Measurements from ENCODE around the gene ERRFI1. TPM values are rescaled to one million over a fixed set of nuclear protein-coding genes. Genes with fewer than 3 reads are reported as not detected.

The ERRFI1 gene
- total and polyA plus RNA-seq, 4 donors = 60.7 to 424 (median 106) TPM

GRCh38 chr1:7993593-7994479 is 32.3 kb downstream of the ERRFI1 start:
- whole genome bisulfite sequencing = 92% methylated on average over 19 of the region's 19 CpGs
- TF ChIP-seq MAX (IDR thresholded peaks at IDR 0.05) (no peak), JUND (IDR thresholded peaks at IDR 0.05) (no peak), RXRA (IDR thresholded peaks at IDR 0.05) (no peak), YY1 (IDR thresholded peaks at IDR 0.05) (no peak)
- H3K36me3 ChIP-seq (ENCODE audit: control insufficient read depth in 4 of 4, insufficient read depth in 3 of 4, low read depth in 1 of 4, low read length in 3 of 4) = peaks cover 0 to 4% (median 0%) of the 10 kb centered on the region in 4 donors
- no peak overlapping the region for H3K4me3 ChIP-seq (ENCODE audit: low read depth in 1 of 3, low read length in 3 of 3)
- no peak for DNase-seq (ENCODE audit: low spot score)
- no peak overlapping the region for H3K9ac ChIP-seq (ENCODE audit: low read depth in 1 of 2, low read length in 2 of 2)
- H3K9me3 ChIP-seq (ENCODE audit: control insufficient read depth in 4 of 4, low read length in 3 of 4) = no peaks in the 10 kb centered on the region
- no peaks in the 10 kb centered on the region for H3K27me3 ChIP-seq (ENCODE audit: control insufficient read depth in 4 of 4, insufficient read depth in 4 of 4, low read length in 3 of 4)
- H3K4me1 ChIP-seq (ENCODE audit: control insufficient read depth in 4 of 4, insufficient read depth in 4 of 4, low read length in 3 of 4) = no peaks in the 10 kb centered on the region
- no peak overlapping the region for H3K27ac ChIP-seq (ENCODE audit: low read depth in 1 of 2, low read length in 2 of 2)

DNA sequence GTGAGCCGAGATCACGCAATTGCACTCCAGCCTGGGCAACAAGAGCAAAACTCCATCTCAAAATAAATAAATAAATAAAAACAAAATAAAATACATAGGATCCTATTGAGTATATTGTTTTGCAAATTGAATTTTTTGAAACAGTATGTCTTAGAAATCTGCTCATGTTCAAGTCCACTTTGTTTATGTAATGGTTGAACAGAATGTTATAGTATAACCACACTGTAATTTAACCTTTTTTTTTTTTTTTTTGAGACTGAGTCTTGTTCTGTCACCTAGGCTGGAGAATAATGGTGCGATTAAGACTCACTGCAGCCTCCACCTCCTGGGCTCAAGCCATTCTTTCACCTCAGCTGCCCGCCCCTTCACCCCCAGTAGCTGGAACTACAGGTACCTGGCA is 33.2 kb downstream of the ERRFI1 start:
- 98% methylated on average over 4 of the region's 4 CpGs for WGBS

More for the DNA sequence above, 33.2 kb downstream of the ERRFI1 start:
- Histone ChIP-seq H3K4me3 (ENCODE audit: low read depth in 1 of 3, low read length in 3 of 3) (no peak overlapping the region), H3K27ac (ENCODE audit: low read depth in 1 of 2, low read length in 2 of 2) (no peak overlapping the region), H3K4me1 (ENCODE audit: control insufficient read depth in 4 of 4, insufficient read depth in 4 of 4, low read length in 3 of 4) (no peaks in the 10 kb centered on the region), H3K27me3 (ENCODE audit: control insufficient read depth in 4 of 4, insufficient read depth in 4 of 4, low read length in 3 of 4) (no peaks in the 10 kb centered on the region), H3K9ac (ENCODE audit: low read depth in 1 of 2, low read length in 2 of 2) (no peak overlapping the region), H3K9me3 (ENCODE audit: control insufficient read depth in 4 of 4, low read length in 3 of 4) (no peaks in the 10 kb centered on the region), H3K36me3 (ENCODE audit: control insufficient read depth in 4 of 4, insufficient read depth in 3 of 4, low read depth in 1 of 4, low read length in 3 of 4) (peaks cover 0 to 4% (median 0%) of the 10 kb centered on the region in 4 donors)
- no peak for TF ChIP-seq YY1 (IDR thresholded peaks at IDR 0.05)
- no peak for TF ChIP-seq TAF1 (conservative IDR thresholded peaks at IDR 0.05)
- TF ChIP-seq, protein P1, sequence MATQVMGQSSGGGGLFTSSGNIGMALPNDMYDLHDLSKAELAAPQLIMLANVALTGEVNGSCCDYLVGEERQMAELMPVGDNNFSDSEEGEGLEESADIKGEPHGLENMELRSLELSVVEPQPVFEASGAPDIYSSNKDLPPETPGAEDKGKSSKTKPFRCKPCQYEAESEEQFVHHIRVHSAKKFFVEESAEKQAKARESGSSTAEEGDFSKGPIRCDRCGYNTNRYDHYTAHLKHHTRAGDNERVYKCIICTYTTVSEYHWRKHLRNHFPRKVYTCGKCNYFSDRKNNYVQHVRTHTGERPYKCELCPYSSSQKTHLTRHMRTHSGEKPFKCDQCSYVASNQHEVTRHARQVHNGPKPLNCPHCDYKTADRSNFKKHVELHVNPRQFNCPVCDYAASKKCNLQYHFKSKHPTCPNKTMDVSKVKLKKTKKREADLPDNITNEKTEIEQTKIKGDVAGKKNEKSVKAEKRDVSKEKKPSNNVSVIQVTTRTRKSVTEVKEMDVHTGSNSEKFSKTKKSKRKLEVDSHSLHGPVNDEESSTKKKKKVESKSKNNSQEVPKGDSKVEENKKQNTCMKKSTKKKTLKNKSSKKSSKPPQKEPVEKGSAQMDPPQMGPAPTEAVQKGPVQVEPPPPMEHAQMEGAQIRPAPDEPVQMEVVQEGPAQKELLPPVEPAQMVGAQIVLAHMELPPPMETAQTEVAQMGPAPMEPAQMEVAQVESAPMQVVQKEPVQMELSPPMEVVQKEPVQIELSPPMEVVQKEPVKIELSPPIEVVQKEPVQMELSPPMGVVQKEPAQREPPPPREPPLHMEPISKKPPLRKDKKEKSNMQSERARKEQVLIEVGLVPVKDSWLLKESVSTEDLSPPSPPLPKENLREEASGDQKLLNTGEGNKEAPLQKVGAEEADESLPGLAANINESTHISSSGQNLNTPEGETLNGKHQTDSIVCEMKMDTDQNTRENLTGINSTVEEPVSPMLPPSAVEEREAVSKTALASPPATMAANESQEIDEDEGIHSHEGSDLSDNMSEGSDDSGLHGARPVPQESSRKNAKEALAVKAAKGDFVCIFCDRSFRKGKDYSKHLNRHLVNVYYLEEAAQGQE (IDR thresholded peaks at IDR 0.05) = no peak
- no peak for TF ChIP-seq JUND (IDR thresholded peaks at IDR 0.05)
- TF ChIP-seq HNF4A (conservative IDR thresholded peaks at IDR 0.05) = no peak
- TF ChIP-seq FOXA2 (IDR thresholded peaks at IDR 0.05) = no peak
- TF ChIP-seq MAX (IDR thresholded peaks at IDR 0.05) = no peak
- TF ChIP-seq FOXA1 (IDR thresholded peaks at IDR 0.05) = no peak
- TF ChIP-seq HNF4G (IDR thresholded peaks at IDR 0.05) = no peak
- no peak for TF ChIP-seq NR2F2 (IDR thresholded peaks at IDR 0.05)
- no peak for TF ChIP-seq EGR1 (IDR thresholded peaks at IDR 0.05; ENCODE audit: low read depth in 2 of 2)
- no peak for TF ChIP-seq ZBTB33 (IDR thresholded peaks at IDR 0.05)
- TF ChIP-seq RXRA (IDR thresholded peaks at IDR 0.05) = no peak
- DNase-seq (ENCODE audit: low spot score) = no peak

Measured in liver (tissue), 9 donors.